Measurements from ENCODE around the gene STRIP1. TPM values are rescaled to one million over a fixed set of nuclear protein-coding genes. Genes with fewer than 3 reads are reported as not detected.

The STRIP1 gene, protein sequence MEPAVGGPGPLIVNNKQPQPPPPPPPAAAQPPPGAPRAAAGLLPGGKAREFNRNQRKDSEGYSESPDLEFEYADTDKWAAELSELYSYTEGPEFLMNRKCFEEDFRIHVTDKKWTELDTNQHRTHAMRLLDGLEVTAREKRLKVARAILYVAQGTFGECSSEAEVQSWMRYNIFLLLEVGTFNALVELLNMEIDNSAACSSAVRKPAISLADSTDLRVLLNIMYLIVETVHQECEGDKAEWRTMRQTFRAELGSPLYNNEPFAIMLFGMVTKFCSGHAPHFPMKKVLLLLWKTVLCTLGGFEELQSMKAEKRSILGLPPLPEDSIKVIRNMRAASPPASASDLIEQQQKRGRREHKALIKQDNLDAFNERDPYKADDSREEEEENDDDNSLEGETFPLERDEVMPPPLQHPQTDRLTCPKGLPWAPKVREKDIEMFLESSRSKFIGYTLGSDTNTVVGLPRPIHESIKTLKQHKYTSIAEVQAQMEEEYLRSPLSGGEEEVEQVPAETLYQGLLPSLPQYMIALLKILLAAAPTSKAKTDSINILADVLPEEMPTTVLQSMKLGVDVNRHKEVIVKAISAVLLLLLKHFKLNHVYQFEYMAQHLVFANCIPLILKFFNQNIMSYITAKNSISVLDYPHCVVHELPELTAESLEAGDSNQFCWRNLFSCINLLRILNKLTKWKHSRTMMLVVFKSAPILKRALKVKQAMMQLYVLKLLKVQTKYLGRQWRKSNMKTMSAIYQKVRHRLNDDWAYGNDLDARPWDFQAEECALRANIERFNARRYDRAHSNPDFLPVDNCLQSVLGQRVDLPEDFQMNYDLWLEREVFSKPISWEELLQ
- 47.1 and 47.4 TPM in 2 replicates for total RNA-seq

DNA sequence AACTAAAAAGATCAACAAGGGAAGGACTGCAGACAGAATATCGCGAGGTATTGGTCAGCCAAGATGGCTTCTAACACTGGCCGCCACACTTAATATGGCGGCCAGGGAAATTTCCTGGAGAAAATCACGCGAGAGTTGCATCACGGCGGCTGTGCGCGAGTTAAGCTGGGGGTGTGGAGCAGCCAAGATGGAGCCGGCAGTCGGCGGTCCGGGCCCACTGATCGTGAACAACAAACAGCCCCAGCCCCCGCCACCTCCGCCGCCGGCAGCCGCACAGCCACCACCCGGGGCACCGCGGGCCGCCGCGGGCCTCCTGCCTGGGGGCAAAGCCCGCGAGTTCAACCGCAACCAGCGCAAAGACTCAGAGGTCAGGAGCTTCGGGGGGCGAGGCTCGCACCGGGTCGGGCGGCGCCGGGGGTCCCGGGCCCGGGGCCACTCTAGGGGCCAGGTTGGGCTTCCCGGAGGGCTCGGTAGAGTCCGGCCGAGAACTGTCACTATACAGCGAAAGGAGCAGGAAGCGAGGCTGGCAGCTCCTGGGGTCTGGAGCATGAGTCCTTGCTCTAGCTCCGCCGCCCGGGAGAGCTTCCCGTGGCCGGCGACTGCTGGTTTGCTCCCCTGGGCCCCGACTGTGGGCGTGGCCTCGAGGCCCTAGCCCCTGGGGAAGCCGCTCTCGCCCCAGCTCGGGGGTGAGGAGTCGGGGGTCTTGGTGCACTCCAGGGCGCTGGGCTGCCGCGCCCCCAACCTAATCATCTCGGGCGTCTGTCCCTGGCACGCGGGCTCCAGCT lies at the start of gene STRIP1:
TSS of gene STRIP1 (plus strand) at position 174 of the 785 bp plus-strand sequence. CDS start at position 188, 14 bp downstream.

GRCh38 chr1:110070671-110071242 lies 36.3 kb downstream of the STRIP1 start, which contains the start of gene ALX3:
Gene ALX3, minus strand, starts transcription at chr1:110070672. Its CDS starts 60 bp downstream, at chr1:110070612.

Other genes starting within 250 kb of the STRIP1 start
- 59.9 and 73.9 TPM in 2 replicates for gene CSF1, start 123.8 kb upstream of the STRIP1 start, total RNA-seq
- gene AHCYL1, start 49.9 kb upstream of the STRIP1 start, total RNA-seq = 38.9 and 46.9 TPM in 2 replicates
- not detected in 2 replicates for gene ALX3, start 36.0 kb downstream of the STRIP1 start, total RNA-seq
- gene UBL4B, start 77.8 kb downstream of the STRIP1 start, total RNA-seq = not detected in 2 replicates
- 0.37 and 1.6 TPM in 2 replicates for gene SLC6A17, start 115.9 kb downstream of the STRIP1 start, total RNA-seq
- 1.1 TPM in 2 replicates for gene KCNC4, start 175.7 kb downstream of the STRIP1 start, total RNA-seq

Data from aortic smooth muscle cell (primary cell).